GM21528 (cell line): Measurements from ENCODE around the gene RNF123.

Experiments
- ATAC-seq: cut with Tn5 transposase; IDR thresholded peaks from one replicate; pipeline ENCODE4 v1.9.1; 2021; ENCODE audit warnings: mild to moderate bottlenecking, moderate library complexity; ENCODE audit not compliant: unreplicated experiment, low FRiP score

The RNF123 gene

GRCh38 chr3:49700014-49700413 is 10.7 kb downstream of the RNF123 start:
- no peak for ATAC-seq

DNA sequence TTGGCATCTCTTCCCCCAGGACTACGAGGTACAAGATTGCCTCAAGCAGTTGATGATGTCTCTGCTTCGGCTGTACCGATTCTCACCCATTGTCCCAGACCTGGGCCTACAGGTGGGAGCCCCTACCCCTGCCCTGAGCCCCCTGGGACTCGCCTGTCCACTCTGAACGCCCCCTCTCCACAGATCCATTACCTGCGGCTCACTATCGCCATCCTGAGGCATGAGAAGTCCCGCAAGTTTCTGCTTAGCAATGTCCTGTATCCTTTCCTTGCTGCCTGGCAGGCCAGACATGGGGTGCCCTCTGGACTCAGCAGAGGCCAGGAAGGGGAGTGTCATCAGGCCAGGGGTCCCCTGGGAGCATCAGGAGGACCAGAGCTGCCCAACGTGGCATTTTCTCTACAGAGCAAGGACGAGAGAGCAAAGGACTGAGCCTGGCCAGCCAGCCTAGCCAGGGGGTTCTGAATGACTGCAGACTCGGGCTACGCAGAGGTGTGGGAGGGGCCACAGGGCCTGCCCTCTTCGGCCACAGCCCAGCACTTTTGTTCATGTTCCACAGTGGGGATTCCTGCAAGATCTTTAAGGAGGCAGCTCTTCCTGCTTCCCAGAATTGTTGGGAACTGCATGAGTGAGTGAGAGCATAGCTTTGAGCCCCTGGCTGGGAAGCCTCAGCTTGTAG is 11.2 kb downstream of the RNF123 start:
- ATAC-seq, result no peak

GRCh38 chr3:49701388-49702077 is 12.2 kb downstream of the RNF123 start:
- ATAC-seq, result no peak

DNA sequence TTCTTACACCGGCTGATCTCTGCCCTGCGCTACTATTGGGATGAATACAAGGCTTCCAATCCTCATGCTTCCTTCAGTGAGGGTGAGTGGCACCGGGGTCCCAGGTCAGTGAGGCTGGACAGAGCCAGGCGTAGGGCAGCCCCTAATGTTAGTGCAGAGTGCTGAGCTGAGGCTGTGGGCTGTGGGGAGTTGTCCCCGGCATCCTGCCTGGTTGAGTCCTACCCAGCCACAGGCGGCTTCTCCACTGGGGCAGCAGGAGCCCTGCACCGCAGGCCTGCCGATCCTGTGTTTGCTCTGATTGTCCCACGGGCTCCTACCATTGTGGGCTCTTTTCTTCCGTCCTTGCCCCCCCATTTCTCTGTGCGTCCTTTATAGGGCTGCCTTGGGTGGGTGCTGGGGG is 13.3 kb downstream of the RNF123 start:
- ATAC-seq, result no peak

DNA sequence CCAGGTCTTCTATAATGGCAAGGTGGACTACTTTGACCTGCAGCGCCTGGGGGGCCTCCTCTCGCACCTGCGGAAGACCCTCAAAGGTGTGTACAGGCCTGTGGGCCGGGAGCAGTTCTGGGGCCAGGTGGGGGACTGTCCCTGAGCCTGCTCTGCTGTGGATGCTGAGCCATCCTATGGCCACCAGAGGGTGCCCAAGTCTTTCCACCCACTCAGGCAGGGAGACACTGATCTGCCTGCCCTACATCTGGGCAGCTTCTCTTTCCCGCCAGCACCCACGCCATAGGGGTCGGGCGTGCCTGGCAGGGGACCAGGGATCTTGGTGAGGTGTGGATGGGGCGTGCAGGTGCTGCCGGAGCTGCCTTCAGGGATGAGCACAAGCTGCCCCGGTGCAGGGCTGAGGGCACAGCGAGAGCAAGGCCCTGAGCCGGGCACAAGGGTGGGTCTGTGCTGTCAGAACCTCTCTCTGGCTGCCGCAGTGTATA is 14.1 kb downstream of the RNF123 start:
- ATAC-seq, result no peak

DNA sequence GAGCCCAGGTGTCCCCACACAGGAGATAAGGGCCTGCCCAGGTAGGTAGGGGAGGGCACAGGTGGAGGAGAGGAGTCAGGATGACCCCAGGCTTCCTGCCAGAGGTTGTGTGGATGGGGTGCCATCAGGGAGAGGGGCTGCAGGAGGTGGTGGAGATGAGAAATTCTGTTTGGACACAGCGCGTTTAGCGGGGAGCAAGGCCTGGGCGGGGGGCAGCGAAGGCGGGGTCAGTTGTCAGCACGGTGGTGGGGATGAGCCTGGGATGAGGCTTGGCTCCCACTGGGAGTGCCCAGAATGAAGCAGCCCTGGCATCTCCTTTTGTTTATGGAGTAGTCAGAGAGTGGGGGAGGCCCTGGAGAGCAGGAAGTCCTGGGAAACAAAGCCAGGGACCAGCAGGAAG is 14.6 kb downstream of the RNF123 start:
- no peak for ATAC-seq

DNA sequence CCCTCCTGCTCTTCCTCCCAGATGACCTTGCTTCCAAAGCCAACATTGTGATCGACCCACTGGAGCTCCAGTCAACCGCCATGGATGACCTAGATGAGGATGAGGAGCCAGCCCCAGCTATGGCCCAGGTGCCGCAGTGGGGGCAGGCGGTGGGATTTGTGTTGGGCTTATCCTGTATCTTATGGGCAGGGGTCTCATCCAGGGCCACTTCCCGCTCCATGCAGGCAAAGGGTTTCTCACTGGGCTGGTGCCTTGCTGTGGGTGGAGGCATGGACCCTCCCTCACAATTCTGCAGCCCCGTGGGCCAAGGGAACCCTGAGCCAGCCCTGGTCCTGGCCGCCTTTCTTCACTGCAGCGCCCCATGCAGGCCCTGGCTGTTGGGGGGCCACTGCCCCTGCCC is 15.3 kb downstream of the RNF123 start:
- no peak for ATAC-seq

DNA sequence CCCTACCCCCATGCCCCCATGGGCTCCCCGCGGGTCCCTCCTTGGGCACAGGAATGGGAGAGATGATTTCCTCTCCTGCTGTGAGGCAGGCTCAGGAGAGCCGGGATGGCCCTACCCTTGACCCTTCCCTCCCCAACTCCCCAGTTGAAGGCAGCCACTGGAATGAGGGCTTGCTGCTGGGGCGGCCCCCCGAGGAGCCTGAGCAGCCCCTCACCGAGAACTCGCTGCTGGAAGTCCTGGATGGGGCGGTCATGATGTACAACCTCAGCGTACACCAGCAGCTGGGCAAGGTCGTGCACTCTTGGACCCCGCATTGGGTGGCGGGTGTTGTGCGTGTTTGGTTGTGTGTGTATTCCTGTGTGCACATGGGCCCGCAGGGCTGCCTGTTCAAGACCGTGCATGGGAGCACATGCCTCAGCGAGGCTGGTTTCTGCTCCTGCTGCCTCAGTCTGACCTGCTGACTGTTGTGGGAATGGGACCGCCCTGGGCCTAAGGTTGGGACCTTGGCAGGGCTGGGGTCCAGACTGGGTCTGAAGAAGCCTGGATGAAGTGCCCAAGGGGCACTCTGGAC is 16.1 kb downstream of the RNF123 start:
- ATAC-seq, result no peak

- ATAC-seq, result no peak
Observed at GRCh38 chr3:49706456-49707112, 17.2 kb downstream of the RNF123 start.

GRCh38 chr3:49707113-49707480 is 17.7 kb downstream of the RNF123 start:
- no peak for ATAC-seq

DNA sequence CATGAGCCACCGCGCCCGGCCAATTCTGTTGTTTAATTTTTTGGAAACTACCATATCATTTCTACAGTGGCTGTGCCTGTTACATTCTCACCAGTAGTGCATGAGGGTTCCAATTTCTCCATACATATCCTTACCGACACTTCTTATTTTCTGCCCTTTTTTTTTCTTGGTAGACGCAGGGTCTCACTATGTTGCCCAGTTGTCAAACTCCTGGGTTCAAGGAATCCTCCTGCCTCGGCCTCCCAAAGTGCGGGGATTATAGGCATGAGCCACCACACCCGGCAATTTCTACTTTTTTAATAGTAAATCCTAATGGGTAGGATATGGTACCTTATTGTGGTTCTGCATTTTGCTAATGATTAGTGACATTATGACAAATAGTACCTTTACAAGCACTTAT is 20.5 kb downstream of the RNF123 start:
- no peak for ATAC-seq

GRCh38 chr3:49711489-49711888 is 22.1 kb downstream of the RNF123 start:
- ATAC-seq, result no peak

DNA sequence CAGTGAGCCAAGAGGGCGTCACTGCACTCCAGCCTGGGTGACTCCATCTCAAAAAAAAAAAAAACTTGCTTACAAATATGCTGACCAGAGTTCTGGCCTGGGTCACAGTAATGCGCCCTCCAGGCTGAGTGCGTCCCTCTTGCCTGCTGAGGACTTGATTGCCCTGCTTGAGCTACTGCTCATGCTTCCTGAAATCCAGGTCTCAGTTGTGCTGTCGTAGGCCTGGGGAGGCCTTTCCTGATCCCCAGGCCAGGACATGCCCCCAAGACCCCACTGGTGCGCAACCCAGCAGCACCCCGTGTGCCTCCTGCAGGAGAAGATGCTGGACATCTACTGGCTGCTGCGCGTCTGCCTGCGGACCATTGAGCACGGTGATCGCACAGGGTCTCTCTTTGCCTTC is 22.8 kb downstream of the RNF123 start:
- no peak for ATAC-seq

DNA sequence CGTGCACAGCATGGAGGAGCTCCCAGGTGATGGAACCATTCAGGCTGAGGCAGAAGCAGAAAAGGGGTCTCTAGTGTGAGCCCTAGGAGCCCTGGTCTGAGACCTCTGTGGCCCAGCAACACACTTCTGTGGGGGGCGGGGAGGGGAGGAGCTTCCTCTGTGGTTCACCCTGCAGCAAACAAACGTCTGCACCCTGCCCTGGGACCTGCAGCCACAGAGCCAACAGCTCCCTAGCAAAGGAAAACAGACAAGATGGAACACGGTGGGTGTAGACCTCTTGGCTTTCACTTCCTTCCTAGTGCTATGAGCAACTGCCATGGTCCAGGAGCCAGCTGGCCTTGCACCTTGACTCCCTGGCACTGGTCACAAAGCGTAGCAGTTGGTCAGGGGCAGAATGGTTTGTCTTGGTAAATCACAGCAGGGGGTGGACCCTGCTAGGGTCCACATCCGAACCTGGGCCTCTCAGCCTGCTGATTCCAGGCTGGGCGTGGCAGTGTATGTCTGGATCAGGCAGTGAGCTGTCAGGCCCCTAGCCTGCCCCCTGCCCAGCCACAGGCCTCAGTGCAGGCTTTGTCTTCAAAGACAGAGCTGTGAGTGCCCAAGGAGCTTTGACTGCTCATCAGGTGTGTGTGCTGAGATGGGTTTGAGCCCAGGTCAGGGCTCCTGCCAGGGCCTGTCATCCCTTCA is 23.4 kb downstream of the RNF123 start:
- no peak for ATAC-seq

DNA sequence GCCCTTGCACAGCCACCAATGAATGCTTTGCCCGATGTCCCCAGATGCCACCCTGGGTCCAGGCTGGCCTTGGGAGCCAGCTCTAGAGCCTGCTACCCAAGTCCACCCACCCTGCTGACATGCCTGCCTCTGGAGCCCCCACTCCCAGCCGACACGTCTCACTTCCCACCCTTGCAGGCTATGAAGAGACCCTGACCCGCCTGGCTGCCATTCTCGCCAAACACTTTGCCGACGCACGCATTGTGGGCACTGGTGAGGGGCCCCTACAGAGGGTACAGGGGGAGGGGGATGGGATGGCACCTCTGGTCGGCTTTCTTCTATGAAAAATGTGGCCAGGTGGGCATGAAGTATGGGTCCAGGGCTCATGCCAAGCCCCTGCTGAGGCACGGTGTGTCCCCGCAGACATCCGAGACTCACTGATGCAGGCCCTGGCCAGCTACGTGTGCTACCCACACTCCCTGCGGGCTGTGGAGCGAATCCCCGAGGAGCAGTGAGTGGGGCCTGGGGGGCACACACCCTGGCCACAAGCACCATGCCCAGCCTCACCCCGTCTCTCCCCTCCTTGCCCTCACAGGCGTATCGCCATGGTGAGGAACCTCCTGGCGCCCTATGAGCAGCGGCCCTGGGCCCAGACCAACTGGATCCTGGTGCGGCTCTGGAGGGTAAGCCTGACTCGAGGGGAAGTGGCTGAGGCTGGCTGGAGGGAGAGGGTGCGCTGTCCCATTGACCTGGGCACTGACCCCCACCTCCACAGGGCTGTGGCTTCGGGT is 24.2 kb downstream of the RNF123 start:
- ATAC-seq, result no peak

DNA sequence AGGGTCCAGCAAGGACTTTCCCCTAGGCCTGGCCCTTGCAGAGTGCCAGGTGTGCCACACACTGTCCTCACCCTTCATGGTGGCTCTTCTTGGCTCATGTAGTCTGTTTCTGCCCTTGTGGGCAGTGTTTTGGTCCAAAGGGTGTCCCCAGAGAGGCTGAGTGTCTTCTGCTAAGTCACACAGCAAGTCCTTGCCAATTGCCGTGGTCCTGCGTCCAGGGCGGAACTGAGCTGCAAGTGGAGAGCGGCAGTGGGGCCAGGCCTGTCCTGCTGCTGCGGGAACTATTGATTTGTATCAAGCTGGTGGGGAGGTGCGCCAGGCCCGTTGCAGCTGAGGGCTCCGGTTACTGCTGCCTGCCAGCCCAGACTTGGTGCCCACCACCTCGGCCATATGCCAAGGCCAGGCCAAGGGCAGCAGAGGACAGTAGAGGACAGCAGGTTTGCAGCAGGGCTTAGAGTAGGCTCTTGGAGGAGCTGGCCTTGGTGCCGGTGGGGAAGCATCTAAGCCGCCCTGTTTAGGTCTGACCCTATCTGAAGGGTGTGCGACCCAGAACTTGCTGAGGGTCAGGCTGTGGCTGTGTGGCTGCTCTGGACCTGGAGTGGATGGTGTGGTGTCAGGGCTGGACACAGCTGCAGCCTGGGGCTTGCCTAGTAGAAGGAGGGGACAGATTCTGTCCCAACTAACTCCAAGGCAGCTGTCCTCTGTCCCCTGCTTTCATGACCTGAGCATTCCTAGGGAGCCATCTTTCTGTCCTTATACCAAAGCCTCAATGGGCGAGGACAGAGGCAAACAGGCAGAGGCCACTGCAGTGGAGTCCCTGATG is 25.6 kb downstream of the RNF123 start:
- ATAC-seq, result no peak

GRCh38 chr3:49715611-49716121 is 26.3 kb downstream of the RNF123 start:
- no peak for ATAC-seq

- ATAC-seq, result no peak
Observed at GRCh38 chr3:49716169-49716568, 26.8 kb downstream of the RNF123 start.

GRCh38 chr3:49716691-49717210 is 27.4 kb downstream of the RNF123 start:
- ATAC-seq, result no peak
